Panc1 (cell line): ENCODE results near the gene GRAMD4. TPM values are rescaled to one million over a fixed set of nuclear protein-coding genes. Genes with fewer than 3 reads are reported as not detected.
"Not testable (repeated sequence)": the region's sequence is repeated elsewhere in the genome, so short reads cannot be mapped to it uniquely, and the experiment has no call there.

Source experiments
- ATAC-seq: fragments of 200-7000 bp; cut with Tn5 transposase; 2 replicates; pipeline ENCODE4 v1.9.1; 2020; ENCODE audit warnings: mild to moderate bottlenecking, moderate library complexity
- BruUV-seq: library from RNA; stranded (reverse); fragments of 400-500 nt; replicated peaks from 2 replicates; lab custom pipeline; 2021; lab: Mats Ljungman, UMichigan
- CTCF ChIA-PET: fragments of 300-600 bp; sonication (Branson Sonifier 250); formaldehyde crosslinking; loops from one replicate; lab custom pipeline; 2022; ENCODE audit warnings: antibody characterized with exemption; lab: Charles Lee
- POLR2A ChIA-PET: fragments of 300-600 bp; sonication (Branson Sonifier 250); formaldehyde crosslinking; loops from one replicate; lab custom pipeline; 2022; ENCODE audit warnings: antibody characterized with exemption; lab: Charles Lee
- DNase-seq: peaks from one replicate; pipeline ENCODE4 v3.0.0-alpha.2; 2010; ENCODE audit warnings: low read depth, low spot score
- H3K27ac ChIP-seq: 2 replicates; pipeline ENCODE4 v1.5.1; 2011; ENCODE audit warnings: mild to moderate bottlenecking, low read length, inconsistent platforms
- H3K27me3 ChIP-seq: fragments of 200-500 bp; sonication (Bioruptor generic); 2 replicates; pipeline ENCODE4 v1.6.0; 2014; ENCODE audit warnings: low read length, inconsistent platforms; ENCODE audit not compliant: control insufficient read depth, insufficient read depth
- H3K36me3 ChIP-seq: fragments of 200-500 bp; sonication (Bioruptor generic); 2 replicates; pipeline ENCODE4 v1.5.1; 2014; ENCODE audit warnings: inconsistent platforms, mild to moderate bottlenecking, low read length, moderate library complexity; ENCODE audit not compliant: control insufficient read depth, insufficient read depth
- H3K4me1 ChIP-seq: 2 replicates; pipeline ENCODE4 v1.5.1; 2011; ENCODE audit warnings: inconsistent platforms, mild to moderate bottlenecking, low read length, moderate library complexity; ENCODE audit not compliant: control insufficient read depth, insufficient read depth
- H3K4me3 ChIP-seq, 2 experiments: 2 replicates each; pipeline ENCODE4 v1.5.1; 2011 to 2012; ENCODE audit warnings: low read depth in 2 of 2, low read length in 2 of 2, mild to moderate bottlenecking in 2 of 2, inconsistent platforms in 1 of 2, moderate library complexity in 1 of 2
- H3K9me3 ChIP-seq: fragments of 200-500 bp; sonication (Bioruptor generic); 2 replicates; pipeline ENCODE4 v1.5.1; 2014; ENCODE audit warnings: low read depth, mild to moderate bottlenecking, inconsistent platforms, low read length, moderate library complexity; ENCODE audit not compliant: control insufficient read depth, insufficient read depth
- POLR2AphosphoS5 ChIP-seq: IDR thresholded peaks from 2 replicates; pipeline ENCODE4 v1.6.1; 2012; ENCODE audit warnings: mild to moderate bottlenecking, low read depth, low read length, moderate library complexity
- REST ChIP-seq, 2 experiments: IDR thresholded peaks; 2 replicates each; pipeline ENCODE4 v1.6.1; 2011 to 2012; ENCODE audit warnings: low read depth in 2 of 2, control low read depth in 1 of 2, low read length in 1 of 2, mild to moderate bottlenecking in 1 of 2, moderate library complexity in 1 of 2; ENCODE audit not compliant: insufficient read depth in 1 of 2
- SIN3A ChIP-seq: IDR thresholded peaks from 2 replicates; pipeline ENCODE4 v1.6.1; 2012; ENCODE audit warnings: low read depth, mild to moderate bottlenecking, low read length, moderate library complexity, borderline replicate concordance; ENCODE audit not compliant: insufficient read depth
- TCF7L2 ChIP-seq: IDR thresholded peaks from 2 replicates; pipeline ENCODE4 v1.6.1; 2011; ENCODE audit warnings: mild to moderate bottlenecking, low read depth, low read length, inconsistent platforms
- in situ Hi-C: cut with HindIII; loops from 2 replicates; pipeline ENCODE4 v1.10.0; 2016; ENCODE audit warnings: low sequenced_read_pairs, low pct_unique_long_range_greater_than_20kb
- intact Hi-C: fragments of 100-400 bp; cut with micrococcal nuclease; formaldehyde crosslinking; loops from one replicate; pipeline ENCODE4 v1.10.0; 2022; ENCODE audit not compliant: unreplicated experiment
- total RNA-seq: library from RNA; stranded (reverse); gene quantifications from one replicate; pipeline ENCODE4 v1.2.1, GENCODE V29; 2021; ENCODE audit not compliant: unreplicated experiment
- TF ChIP-seq, protein P1 (sequence below): fragments of 450-650 bp; IDR thresholded peaks from 2 replicates; pipeline ENCODE4 v1.5.1; 2017; ENCODE audit warnings: mild to moderate bottlenecking

The GRAMD4 gene
- total RNA-seq, 1 experiment from 2014 or later: 30.8 TPM

- DNase-seq (no peak), ATAC-seq (no peak)
- Histone ChIP-seq H3K4me1 (no peaks in the 10 kb centered on the region; the same call in 1 of the 2 replicates), H3K9me3 (no peaks in the 10 kb centered on the region), H3K4me3 (no peak overlapping the region), H3K27ac (no peak overlapping the region), H3K27me3 (no peaks in the 10 kb centered on the region), H3K36me3 (no peaks in the 10 kb centered on the region)
- no TSS peak for BruUV-seq
- ChIA-PET POLR2A (no interaction called here), CTCF (no interaction called here)
- in situ Hi-C loops: no loop called here
- intact Hi-C loops: no loop called here
- TF ChIP-seq REST (IDR thresholded peaks at IDR 0.05; ENCODE audit: insufficient read depth in 1 of 2, low read depth in 2 of 2, low read length in 1 of 2): no peak
- TF ChIP-seq SIN3A: no peak
- TF ChIP-seq POLR2AphosphoS5: no peak
- no peak for TF ChIP-seq TCF7L2
- TF ChIP-seq, protein P1, sequence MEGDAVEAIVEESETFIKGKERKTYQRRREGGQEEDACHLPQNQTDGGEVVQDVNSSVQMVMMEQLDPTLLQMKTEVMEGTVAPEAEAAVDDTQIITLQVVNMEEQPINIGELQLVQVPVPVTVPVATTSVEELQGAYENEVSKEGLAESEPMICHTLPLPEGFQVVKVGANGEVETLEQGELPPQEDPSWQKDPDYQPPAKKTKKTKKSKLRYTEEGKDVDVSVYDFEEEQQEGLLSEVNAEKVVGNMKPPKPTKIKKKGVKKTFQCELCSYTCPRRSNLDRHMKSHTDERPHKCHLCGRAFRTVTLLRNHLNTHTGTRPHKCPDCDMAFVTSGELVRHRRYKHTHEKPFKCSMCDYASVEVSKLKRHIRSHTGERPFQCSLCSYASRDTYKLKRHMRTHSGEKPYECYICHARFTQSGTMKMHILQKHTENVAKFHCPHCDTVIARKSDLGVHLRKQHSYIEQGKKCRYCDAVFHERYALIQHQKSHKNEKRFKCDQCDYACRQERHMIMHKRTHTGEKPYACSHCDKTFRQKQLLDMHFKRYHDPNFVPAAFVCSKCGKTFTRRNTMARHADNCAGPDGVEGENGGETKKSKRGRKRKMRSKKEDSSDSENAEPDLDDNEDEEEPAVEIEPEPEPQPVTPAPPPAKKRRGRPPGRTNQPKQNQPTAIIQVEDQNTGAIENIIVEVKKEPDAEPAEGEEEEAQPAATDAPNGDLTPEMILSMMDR: no peak
These were observed 26.5 kb downstream of the GRAMD4 start for GRCh38 chr22:46646531-46647215.

DNA sequence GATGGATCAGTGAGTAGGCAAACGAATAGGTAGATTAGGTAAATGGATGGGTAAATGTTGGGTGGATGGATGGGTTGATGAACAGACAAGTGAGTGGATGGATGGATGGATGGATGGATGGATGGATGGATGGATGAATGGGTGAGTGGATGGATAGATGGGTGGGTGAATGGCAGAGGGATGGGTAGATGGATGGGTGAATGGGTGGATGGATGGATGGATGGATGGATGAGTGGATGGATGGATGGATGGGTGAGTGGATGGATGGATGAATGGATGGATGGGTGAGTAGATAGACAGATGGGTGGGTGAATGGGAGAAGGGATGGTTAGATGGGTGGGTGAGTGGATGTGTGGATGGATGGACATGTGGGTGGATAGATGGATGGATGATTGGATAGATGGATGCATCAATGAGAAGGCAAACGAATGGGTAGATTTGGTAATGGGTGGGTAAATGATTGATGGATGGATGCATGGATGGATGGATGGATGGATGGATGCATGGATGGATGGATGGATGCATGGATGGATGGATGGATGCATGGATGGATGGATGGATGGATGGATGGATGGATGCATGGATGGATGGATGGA is 28.1 kb downstream of the GRAMD4 start:
- H3K27me3 ChIP-seq, in situ Hi-C loops, ATAC-seq, POLR2A ChIA-PET, DNase-seq, CTCF ChIA-PET, H3K4me1 ChIP-seq, H3K9me3 ChIP-seq, BruUV-seq, intact Hi-C loops, H3K4me3 ChIP-seq, H3K27ac ChIP-seq, H3K36me3 ChIP-seq: not testable (repeated sequence)
